DMS53 (cell line): ENCODE data around the gene BSG.

Source experiments
- DNase-seq: peaks from one replicate; lab custom pipeline; 2025; lab: John Stamatoyannopoulos, UW

BSG gene

GRCh38 chr19:540867-541637 is 31.3 kb upstream of the BSG start:
- no peak for DNase-seq

GRCh38 chr19:541699-542098 is 30.7 kb upstream of the BSG start:
- no peak for DNase-seq

GRCh38 chr19:542173-542866 is 30.1 kb upstream of the BSG start:
- no peak for DNase-seq

- DNase-seq, result no peak
Observed at GRCh38 chr19:543910-544608, 28.3 kb upstream of the BSG start, which contains the start of gene GZMM. TSS of gene GZMM (plus strand) at chr19:544053. CDS start at chr19:544072, 19 bp downstream.

- DNase-seq, result no peak
Observed at GRCh38 chr19:547117-547516, 25.3 kb upstream of the BSG start.

GRCh38 chr19:547836-548720 is 24.3 kb upstream of the BSG start:
- DNase-seq, result peak; percentile 49

- peak; percentile 51 for DNase-seq
Observed at GRCh38 chr19:548886-549830, 23.2 kb upstream of the BSG start.

- no peak for DNase-seq
Observed at GRCh38 chr19:554817-555216, 17.6 kb upstream of the BSG start.

GRCh38 chr19:555474-555808 is 17.0 kb upstream of the BSG start:
- no peak for DNase-seq

GRCh38 chr19:556611-557382 is 15.6 kb upstream of the BSG start:
- DNase-seq, result peak; percentile 50

- DNase-seq, result peak; percentile 30
Observed at GRCh38 chr19:558770-559439, 13.5 kb upstream of the BSG start.

- DNase-seq, result no peak
Observed at GRCh38 chr19:560121-560520, 12.3 kb upstream of the BSG start.

GRCh38 chr19:566403-566802 is 6.0 kb upstream of the BSG start:
- no peak for DNase-seq

GRCh38 chr19:566844-567243 is 5.6 kb upstream of the BSG start:
- DNase-seq, result no peak

- DNase-seq, result no peak
Observed at GRCh38 chr19:567296-567900, 5.0 kb upstream of the BSG start.

- DNase-seq, result no peak
Observed at GRCh38 chr19:570251-570686, 2.1 kb upstream of the BSG start.

- DNase-seq, result peak; percentile 91
Observed at GRCh38 chr19:570937-571565, 1.3 kb upstream of the BSG start.

- peak; percentile 68 for DNase-seq
Observed at GRCh38 chr19:571566-571974, 826 bp upstream of the BSG start.
